Subcutaneous adipose tissue (tissue), 4 donors: ENCODE data around the gene NWD2. TPM values are rescaled to one million over a fixed set of nuclear protein-coding genes. Genes with fewer than 3 reads are reported as not detected.

Source experiments
- total RNA-seq, 4 donors: library from RNA; depleted of rRNA; stranded (reverse); fragments of >200 nt; gene quantifications; one replicate each; pipeline ENCODE4 v1.1.0, GENCODE V29; 2016
- TF ChIP-seq, protein P1 (sequence below): fragments of 450-650 bp; IDR thresholded peaks from one replicate; pipeline ENCODE4 v1.5.1; 2016; ENCODE audit warnings: low read depth, mild to moderate bottlenecking, control low read depth, antibody characterized with exemption, moderate library complexity

The NWD2 gene
- total RNA-seq, 4 donors from 2014 or later: 0.22 to 20.2 (median 2.0) TPM

- TF ChIP-seq, protein P1, sequence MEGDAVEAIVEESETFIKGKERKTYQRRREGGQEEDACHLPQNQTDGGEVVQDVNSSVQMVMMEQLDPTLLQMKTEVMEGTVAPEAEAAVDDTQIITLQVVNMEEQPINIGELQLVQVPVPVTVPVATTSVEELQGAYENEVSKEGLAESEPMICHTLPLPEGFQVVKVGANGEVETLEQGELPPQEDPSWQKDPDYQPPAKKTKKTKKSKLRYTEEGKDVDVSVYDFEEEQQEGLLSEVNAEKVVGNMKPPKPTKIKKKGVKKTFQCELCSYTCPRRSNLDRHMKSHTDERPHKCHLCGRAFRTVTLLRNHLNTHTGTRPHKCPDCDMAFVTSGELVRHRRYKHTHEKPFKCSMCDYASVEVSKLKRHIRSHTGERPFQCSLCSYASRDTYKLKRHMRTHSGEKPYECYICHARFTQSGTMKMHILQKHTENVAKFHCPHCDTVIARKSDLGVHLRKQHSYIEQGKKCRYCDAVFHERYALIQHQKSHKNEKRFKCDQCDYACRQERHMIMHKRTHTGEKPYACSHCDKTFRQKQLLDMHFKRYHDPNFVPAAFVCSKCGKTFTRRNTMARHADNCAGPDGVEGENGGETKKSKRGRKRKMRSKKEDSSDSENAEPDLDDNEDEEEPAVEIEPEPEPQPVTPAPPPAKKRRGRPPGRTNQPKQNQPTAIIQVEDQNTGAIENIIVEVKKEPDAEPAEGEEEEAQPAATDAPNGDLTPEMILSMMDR: no peak
Measured at GRCh38 chr4:37476256-37476655, 231.7 kb downstream of the NWD2 start.

DNA sequence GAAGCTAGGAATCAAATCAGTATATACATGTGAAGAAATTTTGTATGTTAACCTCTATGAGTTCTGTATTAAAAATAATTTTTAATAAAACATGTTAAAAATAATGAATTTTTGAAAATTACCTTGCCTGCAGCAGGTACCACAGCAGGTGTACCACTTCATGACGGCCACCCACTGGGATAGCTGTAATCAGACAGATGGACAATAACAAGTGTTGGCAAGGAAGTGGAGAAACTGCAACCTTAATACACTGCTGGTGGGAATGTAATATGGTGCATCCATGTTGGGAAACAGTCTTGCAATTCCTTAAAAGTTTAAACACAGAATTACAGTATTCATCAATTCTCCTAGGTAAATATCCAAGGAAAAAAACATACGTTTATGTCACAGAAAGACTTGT, 232.1 kb downstream of the NWD2 start:
- TF ChIP-seq, protein P1: no peak

DNA sequence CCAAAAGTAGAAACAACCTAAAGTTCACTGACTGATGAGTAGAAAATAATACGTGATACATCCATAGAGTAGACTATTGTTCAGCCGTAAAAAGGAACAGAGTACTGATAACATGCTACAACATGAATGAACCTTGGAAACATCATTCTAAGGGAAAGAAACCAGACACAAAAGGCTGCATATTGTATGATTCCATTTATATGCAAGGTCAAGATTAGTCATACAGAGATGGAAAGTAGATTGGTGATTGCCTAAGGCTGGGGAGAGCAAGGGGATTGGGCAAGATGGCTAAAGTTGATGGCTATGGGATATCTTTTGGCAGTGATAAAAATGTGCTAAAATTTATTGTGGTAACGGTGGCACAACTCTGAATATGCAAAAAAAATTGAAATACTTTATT, 232.6 kb downstream of the NWD2 start:
- TF ChIP-seq, protein P1: no peak

- TF ChIP-seq, protein P1: no peak
Measured at GRCh38 chr4:37478151-37478550, 233.6 kb downstream of the NWD2 start.

DNA sequence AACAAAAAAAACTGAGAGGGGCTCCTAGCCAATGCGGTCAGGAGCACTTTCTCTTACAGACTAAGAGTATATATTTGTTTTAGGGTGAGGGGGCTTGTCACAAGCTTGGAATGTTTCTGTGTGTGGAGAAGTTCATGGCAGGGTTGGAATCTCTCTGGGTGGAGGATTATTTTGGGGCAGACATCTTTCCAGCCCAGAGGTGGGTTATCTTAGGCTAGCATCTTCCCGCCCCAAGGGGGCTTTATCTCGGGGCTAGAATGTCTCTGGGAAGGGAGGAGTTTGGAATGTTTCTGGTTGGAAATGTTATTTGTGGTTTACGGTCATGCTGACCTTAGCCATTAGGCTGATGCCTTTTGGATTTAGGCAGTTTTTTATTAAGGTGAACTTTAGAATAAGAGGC, 236.0 kb downstream of the NWD2 start:
- TF ChIP-seq, protein P1: no peak

DNA sequence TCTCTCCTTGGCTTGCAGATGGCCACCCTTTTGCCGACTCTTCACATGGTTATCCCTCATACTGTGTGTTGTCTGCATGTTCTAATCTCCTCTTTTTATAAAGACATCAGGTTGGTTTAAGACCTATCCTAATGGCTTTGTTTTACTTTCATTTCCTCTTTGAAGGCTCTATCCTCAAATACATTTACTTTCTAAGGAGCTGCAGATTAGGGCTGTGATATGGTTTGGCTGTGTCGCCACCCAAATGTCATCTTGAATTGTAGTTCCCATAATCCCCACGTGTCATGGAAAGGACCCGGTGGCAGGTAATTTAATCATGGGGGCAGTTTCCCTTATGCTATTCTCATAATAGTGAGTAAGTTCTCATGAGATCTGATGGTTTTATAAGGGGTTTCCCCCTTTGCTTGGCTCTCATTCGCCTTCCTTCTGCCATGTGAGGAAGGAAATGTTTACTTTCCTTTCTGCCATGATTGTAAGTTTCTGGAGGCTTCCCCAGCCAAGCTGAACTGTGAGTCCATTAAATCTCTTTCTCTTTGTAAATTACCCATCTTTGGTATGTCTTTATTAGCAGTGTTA, 237.1 kb downstream of the NWD2 start:
- TF ChIP-seq, protein P1: no peak

- TF ChIP-seq, protein P1: no peak
Measured at GRCh38 chr4:37482236-37482913, 237.8 kb downstream of the NWD2 start.
